GM12864 (cell line): ENCODE results near the gene SEMA7A.

Experiments used
- DNase-seq: peaks from one replicate; pipeline ENCODE4 v3.0.0-alpha.2; 2011; ENCODE audit warnings: low read depth
- H3K4me3 ChIP-seq: 2 replicates; pipeline ENCODE4 v1.5.1; 2011; ENCODE audit warnings: mild to moderate bottlenecking, low read depth, low read length, control low read depth
- CTCF ChIP-seq: IDR thresholded peaks from 2 replicates; pipeline ENCODE4 v1.5.1; 2011; ENCODE audit warnings: low read depth, mild to moderate bottlenecking, moderate library complexity, low read length, control low read depth, inconsistent platforms; ENCODE audit errors: missing control alignments

SEMA7A gene

GRCh38 chr15:74380361-74381189, 53.2 kb downstream of the SEMA7A start:
- TF ChIP-seq CTCF = no peak
- DNase-seq = no peak
- no peak overlapping the region for H3K4me3 ChIP-seq

- DNase-seq = no peak
- no peak overlapping the region for H3K4me3 ChIP-seq
- TF ChIP-seq CTCF = no peak
These were observed 54.9 kb downstream of the SEMA7A start for GRCh38 chr15:74378848-74379247.

- H3K4me3 ChIP-seq = no peak overlapping the region
- DNase-seq = no peak
- TF ChIP-seq CTCF = no peak
These were observed 55.7 kb downstream of the SEMA7A start for GRCh38 chr15:74377831-74378766.

GRCh38 chr15:74376825-74377581, 56.8 kb downstream of the SEMA7A start:
- TF ChIP-seq CTCF = no peak
- H3K4me3 ChIP-seq = no peak overlapping the region
- no peak for DNase-seq

- H3K4me3 ChIP-seq = no peak overlapping the region
- DNase-seq = no peak
- TF ChIP-seq CTCF = no peak
These were observed 57.5 kb downstream of the SEMA7A start for GRCh38 chr15:74376226-74376625.

- peak; percentile 83 for TF ChIP-seq CTCF
- no peak overlapping the region; the same call in 1 of the 2 replicates for H3K4me3 ChIP-seq
- DNase-seq = no peak
These were observed 58.5 kb downstream of the SEMA7A start for GRCh38 chr15:74375303-74375693.
